K562 (cell line): ENCODE measurements around the gene TRIM14. TPM values are rescaled to one million over a fixed set of nuclear protein-coding genes. Genes with fewer than 3 reads are reported as not detected.

Experiments used
- BACH1 ChIP-seq: fragments of 200-800 bp; sonication (Bioruptor generic); IDR thresholded peaks from 2 replicates; pipeline ENCODE4 v1.6.1; 2016; ENCODE audit warnings: missing genetic modification characterization, missing compliant biosample characterization
- BCL6 ChIP-seq: fragments of 250-450 bp; sonication (Bioruptor Pico); IDR thresholded peaks from 2 replicates; pipeline ENCODE4 v1.4.0; 2020
- DIDO1 ChIP-seq: fragments of 450-650 bp; IDR thresholded peaks from 2 replicates; pipeline ENCODE4 v1.6.1; 2016; ENCODE audit warnings: low read depth, missing biosample characterization, missing genetic modification characterization
- GATAD2A ChIP-seq: fragments of 450-650 bp; IDR thresholded peaks from 2 replicates; pipeline ENCODE4 v1.6.1; 2017
- HDAC8 ChIP-seq: fragments of 450-650 bp; IDR thresholded peaks from 2 replicates; pipeline ENCODE4 v1.6.1; 2016; ENCODE audit warnings: mild to moderate bottlenecking, missing genetic modification characterization, moderate library complexity, missing compliant biosample characterization
- ILK ChIP-seq: fragments of 450-650 bp; IDR thresholded peaks from 2 replicates; pipeline ENCODE4 v1.6.1; 2016; ENCODE audit warnings: missing genetic modification characterization, low read depth, mild to moderate bottlenecking, missing compliant biosample characterization, moderate library complexity, borderline replicate concordance
- NR4A1 ChIP-seq, 2 experiments: fragments of 250-450 bp in 1 of 2; fragments of 450-650 bp in 1 of 2; sonication (Bioruptor Pico) in 1 of 2; IDR thresholded peaks; 2 replicates each; pipeline versions ENCODE4 v1.4.0 to v1.6.1; 2016 to 2020; ENCODE audit warnings: mild to moderate bottlenecking in 2 of 2, missing compliant biosample characterization in 1 of 2, missing genetic modification characterization in 1 of 2, moderate library complexity in 1 of 2
- PHF8 ChIP-seq: fragments of 200-600 bp; sonication (generic); IDR thresholded peaks from 2 replicates; pipeline ENCODE4 v1.6.1; 2012; ENCODE audit warnings: mixed run types, mild to moderate bottlenecking, inconsistent platforms, low read length, moderate library complexity, borderline replicate concordance
- STAG1 ChIP-seq: sonication (generic); formaldehyde crosslinking; IDR thresholded peaks from 2 replicates; pipeline ENCODE4 v1.5.0; 2020; ENCODE audit warnings: missing genetic modification reagents, borderline replicate concordance
- TSHZ1 ChIP-seq: fragments of 250-450 bp; sonication (Bioruptor Pico); IDR thresholded peaks from 2 replicates; pipeline ENCODE4 v1.4.0; 2020; ENCODE audit warnings: mild to moderate bottlenecking, moderate library complexity
- USF1 ChIP-seq: sonication (generic); formaldehyde crosslinking; IDR thresholded peaks from 2 replicates; pipeline ENCODE4 v1.9.0; 2022; ENCODE audit warnings: mild to moderate bottlenecking, missing genetic modification reagents
- VEZF1 ChIP-seq: fragments of 200-800 bp; sonication (Bioruptor generic); IDR thresholded peaks from 2 replicates; pipeline ENCODE4 v1.6.1; 2017; ENCODE audit warnings: missing genetic modification characterization, missing compliant biosample characterization
- ZC3H11A ChIP-seq: IDR thresholded peaks from 2 replicates; pipeline ENCODE4 v1.6.1; 2012; ENCODE audit warnings: low read depth, low read length, improper control_type of control experiment
- ZNF507 ChIP-seq: conservative IDR thresholded peaks from 2 replicates; pipeline ENCODE4 v1.6.1; 2017; ENCODE audit warnings: missing genetic modification characterization, missing compliant biosample characterization
- polyA plus RNA-seq, 8 experiments: library from polyadenylated mRNA; depleted of rRNA in 4 of 8; stranded (reverse) in 5 of 8; unstranded in 3 of 8; fragments of >200 nt; fragmentation: Nextera tagmentation in 2 of 8; fragmentation: Illumina TruSeq in 1 of 8; extraction: Ambion mirVana in 2 of 8; extraction: Trizol in 1 of 8; gene quantifications; 2 replicates each; pipeline versions ENCODE4 v1.2.1 to v1.2.3, GENCODE V29; 2011 to 2014; ENCODE audit warnings: inconsistent platforms in 1 of 8, missing spikeins in 1 of 8
- total RNA-seq, 7 experiments: library from RNA; depleted of rRNA in 6 of 7; stranded (reverse); fragments of >200 nt in 6 of 7; fragmentation: Illumina TruSeq in 2 of 7; extraction: Trizol in 2 of 7; gene quantifications; 2 replicates each; pipeline versions ENCODE4 v1.2.1 to v1.2.3, GENCODE V29; 2011 to 2021; ENCODE audit warnings: low replicate concordance in 1 of 7
- TF ChIP-seq, protein P1 (sequence below): fragments of 450-650 bp; formaldehyde crosslinking; IDR thresholded peaks from 2 replicates; pipeline ENCODE4 v1.4.0; 2020; ENCODE audit warnings: mild to moderate bottlenecking, mixed read lengths

TRIM14 gene
- total and polyA plus RNA-seq, 9 of the 15 experiments (the other 6 are each of a cell fraction or from before 2014, with no cell fraction given), result 7.6 to 41.0 (median 17.9) TPM

GRCh38 chr9:98050351-98050750, 68.7 kb downstream of the TRIM14 start (continued):
- 0 out of 2 replicates have a peak, but pooled peaks have one; percentile 16 for TF ChIP-seq VEZF1 (CRISPR knock-in tag)
- TF ChIP-seq NR4A1 (CRISPR knock-in tag; IDR thresholded peaks at IDR 0.05), result 0 out of 2 replicates have a peak, but pooled peaks have one; percentile 25
- peak; percentile 96 for TF ChIP-seq NR4A1 (tag; IDR thresholded peaks at IDR 0.05)
- TF ChIP-seq ZNF507 (tag), result peak; percentile 37; the same call in 1 of the 2 replicates
- TF ChIP-seq, protein P1, sequence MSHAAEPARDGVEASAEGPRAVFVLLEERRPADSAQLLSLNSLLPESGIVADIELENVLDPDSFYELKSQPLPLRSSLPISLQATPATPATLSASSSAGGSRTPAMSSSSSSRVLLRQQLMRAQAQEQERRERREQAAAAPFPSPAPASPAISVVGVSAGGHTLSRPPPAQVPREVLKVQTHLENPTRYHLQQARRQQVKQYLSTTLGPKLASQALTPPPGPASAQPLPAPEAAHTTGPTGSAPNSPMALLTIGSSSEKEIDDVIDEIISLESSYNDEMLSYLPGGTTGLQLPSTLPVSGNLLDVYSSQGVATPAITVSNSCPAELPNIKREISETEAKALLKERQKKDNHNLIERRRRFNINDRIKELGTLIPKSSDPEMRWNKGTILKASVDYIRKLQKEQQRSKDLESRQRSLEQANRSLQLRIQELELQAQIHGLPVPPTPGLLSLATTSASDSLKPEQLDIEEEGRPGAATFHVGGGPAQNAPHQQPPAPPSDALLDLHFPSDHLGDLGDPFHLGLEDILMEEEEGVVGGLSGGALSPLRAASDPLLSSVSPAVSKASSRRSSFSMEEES, result no peak
- no peak for TF ChIP-seq STAG1
- peak; percentile 84 for TF ChIP-seq TSHZ1
- TF ChIP-seq USF1, result no peak
- TF ChIP-seq ZC3H11A, result no peak
- peak; percentile 81; the same call in 1 of the 2 replicates for TF ChIP-seq ILK (tag)
- peak; percentile 94 for TF ChIP-seq HDAC8
- TF ChIP-seq BCL6 (CRISPR knock-in tag), result peak; percentile 79; the same call in 1 of the 2 replicates
- peak; percentile 68; the same call in 1 of the 2 replicates for TF ChIP-seq GATAD2A
- peak; percentile 71 for TF ChIP-seq DIDO1 (tag)
- TF ChIP-seq BACH1, result no peak; the same call in 1 of the 2 replicates
- no peak for TF ChIP-seq PHF8
